Osteocyte (in vitro differentiated cells): ENCODE results near the gene USP5. TPM values are rescaled to one million over a fixed set of nuclear protein-coding genes. Genes with fewer than 3 reads are reported as not detected.
"Not testable (repeated sequence)": the region's sequence is repeated elsewhere in the genome, so short reads cannot be mapped to it uniquely, and the experiment has no call there.

Experiments used
- DNase-seq: peaks from one replicate; pipeline ENCODE4 v3.0.0; 2021; ENCODE audit warnings: mixed read lengths; ENCODE audit not compliant: unreplicated experiment; ENCODE audit errors: extremely low spot score
- H3K27ac Mint-ChIP-seq: one replicate; pipeline ENCODE4 v1.8.0; 2021; ENCODE audit warnings: mild to moderate bottlenecking, mixed read lengths; ENCODE audit not compliant: unreplicated experiment
- H3K27me3 Mint-ChIP-seq: one replicate; pipeline ENCODE4 v1.8.0; 2021; ENCODE audit warnings: mixed read lengths; ENCODE audit not compliant: unreplicated experiment
- H3K36me3 Mint-ChIP-seq: one replicate; pipeline ENCODE4 v1.8.0; 2021; ENCODE audit warnings: mixed read lengths; ENCODE audit not compliant: unreplicated experiment
- H3K4me1 Mint-ChIP-seq: one replicate; pipeline ENCODE4 v1.8.0; 2021; ENCODE audit warnings: mixed read lengths; ENCODE audit not compliant: unreplicated experiment
- H3K4me3 Mint-ChIP-seq: one replicate; pipeline ENCODE4 v1.8.0; 2021; ENCODE audit warnings: mild to moderate bottlenecking, moderate library complexity, mixed read lengths; ENCODE audit not compliant: unreplicated experiment
- H3K9me3 Mint-ChIP-seq: one replicate; pipeline ENCODE4 v1.8.0; 2021; ENCODE audit warnings: mixed read lengths; ENCODE audit not compliant: unreplicated experiment
- total RNA-seq: library from RNA; stranded (reverse); gene quantifications from 2 replicates; pipeline ENCODE4 v1.2.1, GENCODE V29; 2021
- TF ChIP-seq, protein P1 (sequence below): fragments of 200-600 bp; sonication (generic); IDR thresholded peaks from 2 replicates; pipeline ENCODE4 v1.5.0; 2021; ENCODE audit warnings: antibody characterized with exemption, mild to moderate bottlenecking, moderate library complexity

Gene USP5
- total RNA-seq, 1 donor from 2014 or later = 114 TPM

- Mint-ChIP-seq H3K9me3 (no peaks in the 10 kb centered on the region), H3K27ac (no peak overlapping the region), H3K36me3 (peaks cover 34% of the 10 kb centered on the region), H3K27me3 (no peaks in the 10 kb centered on the region), H3K4me1 (peaks cover 16% of the 10 kb centered on the region), H3K4me3 (no peak overlapping the region)
- TF ChIP-seq, protein P1, sequence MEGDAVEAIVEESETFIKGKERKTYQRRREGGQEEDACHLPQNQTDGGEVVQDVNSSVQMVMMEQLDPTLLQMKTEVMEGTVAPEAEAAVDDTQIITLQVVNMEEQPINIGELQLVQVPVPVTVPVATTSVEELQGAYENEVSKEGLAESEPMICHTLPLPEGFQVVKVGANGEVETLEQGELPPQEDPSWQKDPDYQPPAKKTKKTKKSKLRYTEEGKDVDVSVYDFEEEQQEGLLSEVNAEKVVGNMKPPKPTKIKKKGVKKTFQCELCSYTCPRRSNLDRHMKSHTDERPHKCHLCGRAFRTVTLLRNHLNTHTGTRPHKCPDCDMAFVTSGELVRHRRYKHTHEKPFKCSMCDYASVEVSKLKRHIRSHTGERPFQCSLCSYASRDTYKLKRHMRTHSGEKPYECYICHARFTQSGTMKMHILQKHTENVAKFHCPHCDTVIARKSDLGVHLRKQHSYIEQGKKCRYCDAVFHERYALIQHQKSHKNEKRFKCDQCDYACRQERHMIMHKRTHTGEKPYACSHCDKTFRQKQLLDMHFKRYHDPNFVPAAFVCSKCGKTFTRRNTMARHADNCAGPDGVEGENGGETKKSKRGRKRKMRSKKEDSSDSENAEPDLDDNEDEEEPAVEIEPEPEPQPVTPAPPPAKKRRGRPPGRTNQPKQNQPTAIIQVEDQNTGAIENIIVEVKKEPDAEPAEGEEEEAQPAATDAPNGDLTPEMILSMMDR = no peak
- DNase-seq = no peak
These were observed 11.8 kb downstream of the USP5 start for GRCh38 chr12:6863586-6864321.

DNA sequence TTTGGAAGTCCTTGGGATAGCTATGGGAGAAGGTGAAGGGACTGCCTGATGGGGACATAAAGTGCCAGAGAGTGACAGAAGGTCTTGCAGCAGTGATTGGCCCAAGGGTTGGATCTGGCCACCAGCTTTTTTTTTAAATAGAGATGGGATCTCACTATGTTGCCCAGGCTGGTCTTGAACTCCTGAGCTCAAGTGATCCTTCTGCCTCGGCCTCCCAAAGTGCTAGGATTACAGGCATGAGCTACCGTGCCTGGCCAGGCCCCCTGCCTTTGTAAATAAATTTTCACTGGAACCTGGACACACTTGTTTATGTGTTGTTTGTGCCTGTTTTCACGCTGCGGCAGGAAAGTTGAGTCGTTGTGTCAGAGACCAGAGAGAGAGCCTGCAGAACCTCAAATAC is 13.4 kb downstream of the USP5 start:
- Mint-ChIP-seq H3K36me3 (peaks cover 41% of the 10 kb centered on the region), H3K27ac (peak overlapping the region; percentile 6)

DNA sequence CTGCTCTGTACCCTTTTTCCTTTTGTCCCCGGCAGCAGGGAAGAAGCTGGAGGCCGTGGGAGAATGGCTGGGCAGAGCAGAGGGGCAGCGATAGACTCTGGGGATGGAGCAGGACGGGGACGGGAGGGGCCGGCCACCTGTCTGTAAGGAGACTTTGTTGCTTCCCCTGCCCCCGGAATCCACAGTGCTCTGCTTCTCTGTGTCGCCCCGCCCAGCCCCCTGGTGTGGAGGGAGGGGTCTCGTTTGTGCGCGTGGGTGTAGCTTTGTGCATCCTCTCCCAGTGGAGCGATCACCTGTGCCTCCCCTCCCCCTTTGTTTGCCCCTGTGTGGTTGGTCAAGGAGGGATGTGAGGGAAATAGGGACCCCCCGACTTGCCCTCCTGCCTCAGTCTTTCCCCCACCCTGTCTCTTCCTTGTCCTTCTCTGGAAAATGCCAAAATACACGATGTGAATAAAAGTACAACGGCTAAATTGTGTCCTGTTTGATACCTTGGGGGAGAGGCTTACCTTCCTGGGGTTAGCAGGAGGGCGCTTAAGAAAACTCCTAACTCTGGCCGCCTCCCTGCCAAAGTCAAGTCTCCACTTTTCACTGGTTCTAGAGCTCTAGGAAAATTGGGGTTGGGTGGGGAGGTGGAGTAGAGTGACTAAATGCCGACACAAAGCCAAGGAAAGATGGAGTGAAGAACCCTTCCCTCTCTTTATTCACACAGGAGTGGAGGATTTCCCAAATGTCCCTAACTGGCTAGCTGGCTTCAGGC is 14.4 kb downstream of the USP5 start:
- Mint-ChIP-seq H3K4me3 (peak overlapping the region; percentile 91), H3K4me1 (peaks cover 36% of the 10 kb centered on the region), H3K9me3 (no peaks in the 10 kb centered on the region), H3K27ac (peak overlapping the region; percentile 95), H3K27me3 (no peaks in the 10 kb centered on the region), H3K36me3 (peaks cover 38% of the 10 kb centered on the region)
- DNase-seq = no peak
- TF ChIP-seq, protein P1 = no peak

More for the DNA sequence above, 13.4 kb downstream of the USP5 start:
- not testable (repeated sequence) for DNase-seq, H3K27me3 Mint-ChIP-seq, H3K9me3 Mint-ChIP-seq, H3K4me3 Mint-ChIP-seq
- peaks cover 26% of the 10 kb centered on the region for H3K4me1 Mint-ChIP-seq

DNA sequence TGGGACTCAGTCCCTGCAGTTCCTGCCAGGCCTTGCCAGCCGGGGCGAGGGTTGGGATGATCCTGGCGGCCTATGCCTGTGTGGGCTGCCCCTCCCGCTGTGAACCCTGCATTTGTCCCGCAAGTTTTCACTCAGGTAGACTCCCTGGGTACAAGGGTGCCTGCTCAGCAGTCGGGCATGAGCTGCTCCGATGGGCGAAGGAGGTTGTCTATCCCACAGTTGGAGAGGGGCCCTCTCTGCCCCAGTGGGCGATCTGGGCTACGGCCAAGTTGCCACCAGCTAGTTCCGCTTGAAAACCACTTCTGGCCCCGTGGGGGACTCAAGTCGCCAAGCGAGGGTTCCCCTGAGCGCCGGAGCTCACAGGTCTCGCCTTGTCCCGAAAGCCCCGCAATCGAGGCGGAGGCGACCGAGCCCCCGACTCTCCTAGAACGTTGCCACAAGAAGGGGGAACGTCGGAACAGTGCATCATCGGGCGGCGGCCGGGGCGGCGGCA is 15.0 kb downstream of the USP5 start:
- peaks cover 38% of the 10 kb centered on the region for H3K36me3 Mint-ChIP-seq

GRCh38 chr12:6867413-6868210 is 15.7 kb downstream of the USP5 start, which contains the start of gene TPI1:
TSS of gene TPI1 (plus strand) at chr12:6867531. CDS start at chr12:6867567, 36 bp downstream.
- DNase-seq = peak; percentile 94
- Mint-ChIP-seq H3K4me1 (peaks cover 48% of the 10 kb centered on the region), H3K36me3 (peaks cover 36% of the 10 kb centered on the region), H3K4me3 (peak within 1 kb of the TSS; percentile 91), H3K27me3 (no peaks in the 10 kb centered on the region), H3K9me3 (no peaks in the 10 kb centered on the region), H3K27ac (peak within 1 kb of the TSS; percentile 95)
- TF ChIP-seq, protein P1 = no peak

More for the DNA sequence above, 15.0 kb downstream of the USP5 start:
- DNase-seq = no peak
- Mint-ChIP-seq H3K27ac (peak overlapping the region; percentile 95), H3K4me1 (peaks cover 42% of the 10 kb centered on the region), H3K27me3 (no peaks in the 10 kb centered on the region), H3K9me3 (no peaks in the 10 kb centered on the region), H3K4me3 (peak overlapping the region; percentile 91)
- TF ChIP-seq, protein P1 = no peak
